ENCODE results near the gene FARP1.

FARP1 gene

DNA sequence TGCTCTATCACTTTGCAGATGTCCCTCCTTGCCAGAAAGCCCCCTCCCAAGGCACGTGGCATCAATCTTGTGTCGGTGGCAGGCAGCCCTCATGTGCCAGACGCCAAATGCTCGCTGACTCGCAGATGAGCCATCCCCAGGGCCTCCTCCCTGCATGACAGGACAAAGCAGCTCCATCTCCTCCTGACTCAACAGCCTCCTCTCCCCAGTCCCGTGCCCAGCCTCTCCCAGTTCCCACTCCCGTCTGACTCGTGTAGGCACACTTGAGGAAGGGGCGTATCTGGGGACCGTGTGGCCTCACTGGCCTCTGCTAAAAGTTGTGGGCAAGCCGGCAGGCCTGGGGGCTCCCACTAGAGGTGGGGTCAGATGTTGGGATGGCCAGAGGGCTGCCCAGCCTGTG is 300.4 kb downstream of the FARP1 start:
- H3K4me2 ChIP-seq (ENCODE audit: low read length) = no peak overlapping the region
- no peaks in the 10 kb centered on the region for H3K79me2 ChIP-seq (ENCODE audit: control insufficient read depth, low read length)
- TF ChIP-seq, protein P1, sequence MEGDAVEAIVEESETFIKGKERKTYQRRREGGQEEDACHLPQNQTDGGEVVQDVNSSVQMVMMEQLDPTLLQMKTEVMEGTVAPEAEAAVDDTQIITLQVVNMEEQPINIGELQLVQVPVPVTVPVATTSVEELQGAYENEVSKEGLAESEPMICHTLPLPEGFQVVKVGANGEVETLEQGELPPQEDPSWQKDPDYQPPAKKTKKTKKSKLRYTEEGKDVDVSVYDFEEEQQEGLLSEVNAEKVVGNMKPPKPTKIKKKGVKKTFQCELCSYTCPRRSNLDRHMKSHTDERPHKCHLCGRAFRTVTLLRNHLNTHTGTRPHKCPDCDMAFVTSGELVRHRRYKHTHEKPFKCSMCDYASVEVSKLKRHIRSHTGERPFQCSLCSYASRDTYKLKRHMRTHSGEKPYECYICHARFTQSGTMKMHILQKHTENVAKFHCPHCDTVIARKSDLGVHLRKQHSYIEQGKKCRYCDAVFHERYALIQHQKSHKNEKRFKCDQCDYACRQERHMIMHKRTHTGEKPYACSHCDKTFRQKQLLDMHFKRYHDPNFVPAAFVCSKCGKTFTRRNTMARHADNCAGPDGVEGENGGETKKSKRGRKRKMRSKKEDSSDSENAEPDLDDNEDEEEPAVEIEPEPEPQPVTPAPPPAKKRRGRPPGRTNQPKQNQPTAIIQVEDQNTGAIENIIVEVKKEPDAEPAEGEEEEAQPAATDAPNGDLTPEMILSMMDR (IDR thresholded peaks at IDR 0.05; ENCODE audit: low read depth, low read length, poor library complexity, severe bottlenecking) = no peak
- TF ChIP-seq EZH2phosphoT487 (IDR thresholded peaks at IDR 0.05; ENCODE audit: borderline replicate concordance, low read length) = no peak
- peaks cover 6% of the 10 kb centered on the region; the same call in 1 of the 2 replicates for H3K36me3 ChIP-seq (ENCODE audit: control insufficient read depth, low read length)
- H4K20me1 ChIP-seq (ENCODE audit: control insufficient read depth, insufficient read depth, low read depth, low read length) = no peaks in the 10 kb centered on the region
- H3K9me2 ChIP-seq (replicated peaks; ENCODE audit: control insufficient read depth, low read length) = no peaks in the 10 kb centered on the region
- H3K27ac ChIP-seq (ENCODE audit: low read depth, low read length) = no peak overlapping the region
- no peaks in the 10 kb centered on the region for H3K27me3 ChIP-seq (ENCODE audit: control insufficient read depth, low read length)
- H3K4me1 ChIP-seq (ENCODE audit: control insufficient read depth, low read length) = peaks cover 11% of the 10 kb centered on the region
- H3F3A ChIP-seq (ENCODE audit: control insufficient read depth, insufficient read depth) = peaks cover under 1% of the 10 kb centered on the region; the same call in 1 of the 2 replicates
- no peaks in the 10 kb centered on the region for H3K9me3 ChIP-seq (ENCODE audit: control insufficient read depth, insufficient read depth, low read length)
- no peak overlapping the region for H3K4me3 ChIP-seq (ENCODE audit: low read length)

DNA sequence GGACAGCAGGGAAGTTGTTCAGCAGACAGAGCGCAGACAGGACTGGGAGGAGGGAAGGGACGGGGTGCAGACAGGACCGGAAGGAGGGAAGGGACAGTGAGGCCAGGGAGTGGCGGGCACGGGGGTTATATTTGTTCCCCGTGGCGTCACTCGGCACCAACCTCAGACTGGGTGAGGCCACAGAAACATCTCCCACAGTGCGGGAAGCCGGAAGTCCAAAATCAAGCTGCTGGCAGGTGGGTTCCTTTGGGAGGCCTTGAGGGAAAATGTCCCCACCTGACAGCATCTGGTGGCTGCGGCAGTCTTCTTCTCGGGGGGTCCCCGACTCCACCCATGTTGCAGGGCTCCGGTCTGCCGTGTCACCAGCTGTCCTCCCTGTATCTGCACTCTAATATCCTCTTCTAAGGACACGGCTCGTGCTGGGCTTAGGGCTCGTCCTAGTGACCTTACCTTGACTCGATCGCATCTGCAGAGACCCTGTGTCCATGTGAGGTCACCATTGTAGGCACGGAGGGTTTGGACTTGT is 301.0 kb downstream of the FARP1 start:
- Histone ChIP-seq H3K9me3 (ENCODE audit: control insufficient read depth, insufficient read depth, low read length) (no peaks in the 10 kb centered on the region), H3K27ac (ENCODE audit: low read depth, low read length) (no peak overlapping the region), H3K79me2 (ENCODE audit: control insufficient read depth, low read length) (no peaks in the 10 kb centered on the region), H3K4me2 (ENCODE audit: low read length) (no peak overlapping the region), H3K4me1 (ENCODE audit: control insufficient read depth, low read length) (peaks cover 16% of the 10 kb centered on the region), H3K9me2 (replicated peaks; ENCODE audit: control insufficient read depth, low read length) (no peaks in the 10 kb centered on the region), H3F3A (ENCODE audit: control insufficient read depth, insufficient read depth) (peaks cover 5% of the 10 kb centered on the region), H3K4me3 (ENCODE audit: low read length) (no peak overlapping the region), H3K36me3 (ENCODE audit: control insufficient read depth, low read length) (peaks cover 9% of the 10 kb centered on the region), H3K27me3 (ENCODE audit: control insufficient read depth, low read length) (no peaks in the 10 kb centered on the region), H4K20me1 (ENCODE audit: control insufficient read depth, insufficient read depth, low read depth, low read length) (peaks cover 4% of the 10 kb centered on the region; the same call in 1 of the 2 replicates)
- TF ChIP-seq, protein P1 (IDR thresholded peaks at IDR 0.05; ENCODE audit: low read depth, low read length, poor library complexity, severe bottlenecking) = no peak
- no peak for TF ChIP-seq EZH2phosphoT487 (IDR thresholded peaks at IDR 0.05; ENCODE audit: borderline replicate concordance, low read length)

DNA sequence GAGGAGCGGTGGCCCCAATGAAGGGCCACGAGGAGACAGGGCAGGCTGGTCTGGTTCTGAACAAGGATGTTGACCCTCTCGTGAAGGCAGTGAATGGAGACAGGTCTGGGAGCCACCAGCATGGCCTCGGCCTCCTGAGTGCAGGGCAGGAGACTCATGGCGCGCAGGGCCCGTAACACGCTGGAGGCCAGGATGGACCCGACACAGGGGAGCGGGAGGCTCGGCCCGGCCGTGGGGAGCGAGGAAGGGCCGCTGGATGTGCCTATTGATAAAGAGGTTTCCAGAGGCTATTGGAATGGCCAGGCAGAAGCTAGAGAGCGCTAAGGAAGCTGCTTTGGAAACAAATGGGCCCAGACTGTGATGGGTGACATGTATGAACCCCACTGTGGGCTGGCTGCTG is 301.5 kb downstream of the FARP1 start:
- no peaks in the 10 kb centered on the region for H3K79me2 ChIP-seq (ENCODE audit: control insufficient read depth, low read length)
- H3K36me3 ChIP-seq (ENCODE audit: control insufficient read depth, low read length) = peaks cover 14% of the 10 kb centered on the region

DNA sequence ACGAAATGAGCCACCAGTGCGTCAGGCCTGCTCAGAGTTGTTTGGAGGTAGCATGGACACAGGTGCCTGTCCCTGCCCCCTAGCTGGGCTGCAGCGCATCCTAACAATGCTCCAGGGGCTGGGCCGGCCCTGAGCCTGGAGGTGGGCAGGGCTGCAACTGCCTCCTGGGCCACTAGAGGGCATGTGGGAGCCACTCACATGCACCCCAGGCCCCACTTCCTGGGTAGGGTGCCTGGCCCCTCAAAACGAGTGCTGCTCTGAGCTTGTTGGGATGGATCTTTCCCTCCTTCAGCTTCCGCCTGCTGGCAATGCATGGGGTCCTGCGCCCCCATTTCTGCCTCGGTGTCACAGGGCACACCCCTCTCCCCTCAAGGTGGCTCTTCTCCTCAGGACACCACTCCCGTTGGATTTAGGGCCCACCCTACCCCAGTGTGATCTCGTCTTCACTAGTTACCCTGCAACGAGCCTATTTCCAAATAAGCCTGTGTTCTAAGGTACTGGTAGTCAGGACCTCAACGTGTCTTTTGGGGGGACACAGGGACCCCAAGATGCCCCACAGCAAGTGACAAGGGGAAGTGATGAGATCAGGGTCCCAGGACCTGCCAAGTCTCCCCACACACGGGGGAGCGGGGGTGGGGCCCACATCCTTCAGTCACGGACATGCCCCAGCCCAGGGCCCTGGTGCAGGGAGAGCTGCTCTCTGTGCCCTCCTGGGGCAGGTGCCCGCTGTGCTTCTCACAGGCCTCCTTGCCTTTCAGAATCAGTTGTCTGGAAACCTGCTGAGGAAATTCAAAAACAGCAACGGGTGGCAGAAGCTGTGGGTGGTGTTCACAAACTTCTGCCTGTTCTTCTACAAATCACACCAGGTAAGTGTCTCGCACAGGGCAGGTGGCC is 302.7 kb downstream of the FARP1 start:
- H3K27me3 ChIP-seq (ENCODE audit: control insufficient read depth, low read length) = no peaks in the 10 kb centered on the region
- TF ChIP-seq EZH2phosphoT487 (IDR thresholded peaks at IDR 0.05; ENCODE audit: borderline replicate concordance, low read length) = no peak
- TF ChIP-seq, protein P1 (IDR thresholded peaks at IDR 0.05; ENCODE audit: low read depth, low read length, poor library complexity, severe bottlenecking) = peak; percentile 89
- H3K9me2 ChIP-seq (replicated peaks; ENCODE audit: control insufficient read depth, low read length) = no peaks in the 10 kb centered on the region
- H3K4me3 ChIP-seq (ENCODE audit: low read length) = peak overlapping the region; percentile 44
- peaks cover 18% of the 10 kb centered on the region for H3K36me3 ChIP-seq (ENCODE audit: control insufficient read depth, low read length)
- peak overlapping the region; percentile 63 for H3K4me2 ChIP-seq (ENCODE audit: low read length)
- H3K9me3 ChIP-seq (ENCODE audit: control insufficient read depth, insufficient read depth, low read length) = no peaks in the 10 kb centered on the region
- no peak overlapping the region for H3K27ac ChIP-seq (ENCODE audit: low read depth, low read length)
- H4K20me1 ChIP-seq (ENCODE audit: control insufficient read depth, insufficient read depth, low read depth, low read length) = peaks cover 9% of the 10 kb centered on the region; the same call in 1 of the 2 replicates
- peaks cover 19% of the 10 kb centered on the region for H3K4me1 ChIP-seq (ENCODE audit: control insufficient read depth, low read length)
- H3K79me2 ChIP-seq (ENCODE audit: control insufficient read depth, low read length) = no peaks in the 10 kb centered on the region
- H3F3A ChIP-seq (ENCODE audit: control insufficient read depth, insufficient read depth) = peaks cover 6% of the 10 kb centered on the region

More for the DNA sequence above, 301.5 kb downstream of the FARP1 start:
- no peak overlapping the region for H3K4me3 ChIP-seq (ENCODE audit: low read length)
- peaks cover 9% of the 10 kb centered on the region; the same call in 1 of the 2 replicates for H4K20me1 ChIP-seq (ENCODE audit: control insufficient read depth, insufficient read depth, low read depth, low read length)
- H3F3A ChIP-seq (ENCODE audit: control insufficient read depth, insufficient read depth) = peaks cover 6% of the 10 kb centered on the region
- no peaks in the 10 kb centered on the region for H3K9me2 ChIP-seq (replicated peaks; ENCODE audit: control insufficient read depth, low read length)
- H3K27me3 ChIP-seq (ENCODE audit: control insufficient read depth, low read length) = no peaks in the 10 kb centered on the region
- H3K9me3 ChIP-seq (ENCODE audit: control insufficient read depth, insufficient read depth, low read length) = no peaks in the 10 kb centered on the region
- no peak overlapping the region for H3K4me2 ChIP-seq (ENCODE audit: low read length)
- peaks cover 17% of the 10 kb centered on the region for H3K4me1 ChIP-seq (ENCODE audit: control insufficient read depth, low read length)
- H3K27ac ChIP-seq (ENCODE audit: low read depth, low read length) = no peak overlapping the region
- no peak for TF ChIP-seq EZH2phosphoT487 (IDR thresholded peaks at IDR 0.05; ENCODE audit: borderline replicate concordance, low read length)

Measured in DOHH2 (cell line).